ENCODE results near the gene SPO11. TPM values are rescaled to one million over a fixed set of nuclear protein-coding genes. Genes with fewer than 3 reads are reported as not detected.

SPO11 gene
- total and polyA plus RNA-seq, 9 of the 15 experiments (the other 6 are each of a cell fraction or from before 2014, with no cell fraction given): not detected

- TF ChIP-seq ZBTB40 (IDR thresholded peaks at IDR 0.05): 0 out of 2 replicates have a peak, but pooled peaks have one; percentile 42
- no peak for TF ChIP-seq ZBTB40 (CRISPR knock-in tag; IDR thresholded peaks at IDR 0.05)
- TF ChIP-seq U2AF1 (optimal IDR thresholded peaks at IDR 0.05; ENCODE audit: low read depth, low read length): no peak
- peak; percentile 81 for TF ChIP-seq EP400 (IDR thresholded peaks at IDR 0.05)
- TF ChIP-seq POLR2G (IDR thresholded peaks at IDR 0.05; ENCODE audit: low read depth, low read length): peak; percentile 71
- TF ChIP-seq ZKSCAN3 (CRISPR knock-in tag; IDR thresholded peaks at IDR 0.05): no peak
- peak; percentile 32; the same call in 1 of the 2 replicates for TF ChIP-seq HDAC2 (IDR thresholded peaks at IDR 0.05)
- 0 out of 2 replicates have a peak, but pooled peaks have one; percentile 32 for TF ChIP-seq E2F3 (CRISPR knock-in tag; IDR thresholded peaks at IDR 0.05)
- no peak for TF ChIP-seq TAF15 (IDR thresholded peaks at IDR 0.05; ENCODE audit: low read depth, low read length)
- TF ChIP-seq CTBP1 (IDR thresholded peaks at IDR 0.05; ENCODE audit: borderline replicate concordance): peak; percentile 19
These were observed 61.2 kb downstream of the SPO11 start, which contains the start of gene RBM38 (continued) for GRCh38 chr20:57390604-57391438.
